Neural cell (in vitro differentiated cells): ENCODE results near the gene ZDHHC1.

Source experiments
- CTCF ChIP-seq: fragments of 450-650 bp; IDR thresholded peaks from 2 replicates; pipeline ENCODE4 v1.5.1; 2014; ENCODE audit warnings: antibody characterized with exemption, mild to moderate bottlenecking, moderate library complexity; ENCODE audit not compliant: poor library complexity, severe bottlenecking
- EP300 ChIP-seq: fragments of 450-650 bp; conservative IDR thresholded peaks from 2 replicates; pipeline ENCODE4 v1.6.1; 2014; ENCODE audit warnings: antibody characterized with exemption, mild to moderate bottlenecking, moderate library complexity; ENCODE audit not compliant: poor library complexity, severe bottlenecking
- EZH2 ChIP-seq: fragments of 200-600, 300-800 bp; shearing (Covaris generic), sonication (generic); IDR thresholded peaks from 2 replicates; pipeline ENCODE4 v1.6.1; 2014; ENCODE audit warnings: antibody characterized with exemption, low read length, borderline replicate concordance, mild to moderate bottlenecking; ENCODE audit not compliant: insufficient read depth, poor library complexity, severe bottlenecking
- MXI1 ChIP-seq: fragments of 450-650 bp; conservative IDR thresholded peaks from 2 replicates; pipeline ENCODE4 v1.6.1; 2014; ENCODE audit warnings: antibody characterized with exemption, mild to moderate bottlenecking; ENCODE audit not compliant: poor library complexity, severe bottlenecking
- POLR2AphosphoS5 ChIP-seq: IDR thresholded peaks from 2 replicates; pipeline ENCODE4 v1.6.1; 2012
- RAD21 ChIP-seq: fragments of 450-650 bp; conservative IDR thresholded peaks from 2 replicates; pipeline ENCODE4 v1.6.1; 2014; ENCODE audit warnings: antibody characterized with exemption, mild to moderate bottlenecking, moderate library complexity
- REST ChIP-seq: IDR thresholded peaks from 2 replicates; pipeline ENCODE4 v1.6.1; 2012; ENCODE audit warnings: borderline replicate concordance
- SMC3 ChIP-seq: fragments of 450-650 bp; conservative IDR thresholded peaks from 2 replicates; pipeline ENCODE4 v1.6.1; 2014; ENCODE audit warnings: antibody characterized with exemption, mild to moderate bottlenecking, moderate library complexity; ENCODE audit not compliant: poor library complexity
- TAF1 ChIP-seq: IDR thresholded peaks from 2 replicates; pipeline ENCODE4 v1.6.1; 2012; ENCODE audit warnings: low read depth

GRCh38 chr16:67438098-67438791 lies 22.0 kb upstream of the ZDHHC1 start:
- no peak for TF ChIP-seq EP300
- TF ChIP-seq CTCF, result no peak
- no peak for TF ChIP-seq TAF1
- no peak for TF ChIP-seq POLR2AphosphoS5
- TF ChIP-seq SMC3, result no peak
- no peak for TF ChIP-seq RAD21
- no peak for TF ChIP-seq REST
- TF ChIP-seq MXI1, result no peak
- TF ChIP-seq EZH2, result no peak
